OCI-LY7 (cell line): ENCODE measurements around the gene HS3ST1. TPM values are rescaled to one million over a fixed set of nuclear protein-coding genes. Genes with fewer than 3 reads are reported as not detected.

Source experiments
- BruUV-seq: library from RNA; stranded (reverse); fragments of 400-500 nt; replicated peaks from 2 replicates; lab custom pipeline; 2021; lab: Mats Ljungman, UMichigan
- CTCF ChIA-PET: fragments of 300-600 bp; sonication (Branson Sonifier 250); formaldehyde crosslinking; loops from one replicate; lab custom pipeline; 2022; ENCODE audit warnings: antibody characterized with exemption; ENCODE audit not compliant: unreplicated experiment; lab: Charles Lee
- POLR2A ChIA-PET: fragments of 300-600 bp; sonication (Branson Sonifier 250); formaldehyde crosslinking; loops from one replicate; lab custom pipeline; 2022; ENCODE audit warnings: antibody characterized with exemption; lab: Charles Lee
- DNase-seq: peaks from one replicate; pipeline ENCODE4 v3.0.0-alpha.2; 2015; ENCODE audit warnings: low spot score
- H2AFZ ChIP-seq: fragments of 200-600 bp; sonication (generic), shearing (Covaris generic); 2 replicates; pipeline ENCODE4 v1.6.1; 2014; ENCODE audit warnings: mild to moderate bottlenecking, antibody characterized with exemption, low read length, moderate library complexity
- H3K27ac ChIP-seq: fragments of 200-600 bp; sonication (generic); 2 replicates; pipeline ENCODE4 v1.5.1; 2014; ENCODE audit warnings: mixed run types, low read depth, mild to moderate bottlenecking, moderate library complexity, low read length, inconsistent platforms; ENCODE audit not compliant: poor library complexity, severe bottlenecking
- H3K36me3 ChIP-seq: fragments of 200-600 bp; sonication (generic); 2 replicates; pipeline ENCODE4 v1.6.1; 2014; ENCODE audit warnings: mild to moderate bottlenecking, antibody characterized with exemption, low read length, moderate library complexity, mixed read lengths; ENCODE audit not compliant: insufficient read depth
- H3K4me1 ChIP-seq: fragments of 200-600 bp; sonication (generic); 2 replicates; pipeline ENCODE4 v1.5.1; 2014; ENCODE audit warnings: mild to moderate bottlenecking, low read length; ENCODE audit not compliant: insufficient read depth, poor library complexity, severe bottlenecking
- H3K4me2 ChIP-seq: fragments of 200-600 bp; sonication (generic); 2 replicates; pipeline ENCODE4 v1.6.1; 2014; ENCODE audit warnings: mild to moderate bottlenecking, low read length
- H3K4me3 ChIP-seq: fragments of 200-600 bp; sonication (generic); 2 replicates; pipeline ENCODE4 v1.5.1; 2014; ENCODE audit warnings: mild to moderate bottlenecking, low read depth, low read length; ENCODE audit not compliant: poor library complexity, severe bottlenecking
- H3K79me2 ChIP-seq: fragments of 200-600 bp; sonication (generic); 2 replicates; pipeline ENCODE4 v1.6.1; 2016; ENCODE audit warnings: low read depth, mild to moderate bottlenecking, low read length, moderate library complexity, mixed read lengths; ENCODE audit not compliant: insufficient read depth
- H3K9me2 ChIP-seq: fragments of 200-600 bp; sonication (generic); 2 replicates; pipeline ENCODE4 v1.6.1; 2016; ENCODE audit warnings: mild to moderate bottlenecking, low read length, mixed read lengths; ENCODE audit not compliant: insufficient read depth
- H3K9me3 ChIP-seq: fragments of 200-600 bp; sonication (generic); 2 replicates; pipeline ENCODE4 v1.6.1; 2014; ENCODE audit warnings: mild to moderate bottlenecking, mixed run types, low read length, mixed read lengths
- H4K20me1 ChIP-seq: fragments of 200-600 bp; sonication (generic); 2 replicates; pipeline ENCODE4 v1.6.1; 2014; ENCODE audit warnings: mild to moderate bottlenecking, antibody characterized with exemption, low read length, moderate library complexity, mixed read lengths; ENCODE audit not compliant: insufficient read depth
- CTCF ChIP-seq: fragments of 200-600 bp; sonication (generic); conservative IDR thresholded peaks from 2 replicates; pipeline ENCODE4 v1.5.1; 2014; ENCODE audit warnings: mild to moderate bottlenecking, antibody characterized with exemption, low read length, moderate library complexity, mixed read lengths
- EZH2phosphoT487 ChIP-seq: fragments of 200-600 bp; sonication (generic); IDR thresholded peaks from 2 replicates; pipeline ENCODE4 v1.6.1; 2018; ENCODE audit warnings: low read depth, borderline replicate concordance, mild to moderate bottlenecking, mixed run types, antibody characterized with exemption, low read length, moderate library complexity, mixed read lengths
- intact Hi-C: fragments of 100-400 bp; cut with micrococcal nuclease; formaldehyde crosslinking; loops from one replicate; pipeline ENCODE4 v1.10.0; 2022; ENCODE audit not compliant: unreplicated experiment
- total RNA-seq, 2 experiments: library from RNA; depleted of rRNA in 1 of 2; stranded (reverse); fragments of >200 nt in 1 of 2; shearing (Covaris generic) in 1 of 2; gene quantifications; 2 replicates each; pipeline ENCODE4 v1.2.3, GENCODE V29; 2014 to 2022

The HS3ST1 gene
- total RNA-seq, 2 experiments from 2014 or later, result not detected

GRCh38 chr4:11438647-11439046 lies 10.0 kb upstream of the HS3ST1 start:
- H3K4me1 ChIP-seq, result no peaks in the 10 kb centered on the region
- BruUV-seq, result no TSS peak
- no peaks in the 10 kb centered on the region for H3K36me3 ChIP-seq
- H3K79me2 ChIP-seq, result no peaks in the 10 kb centered on the region
- no peaks in the 10 kb centered on the region for H4K20me1 ChIP-seq
- CTCF ChIA-PET, result no interaction called here
- no peak overlapping the region for H3K4me2 ChIP-seq
- no peak overlapping the region for H2AFZ ChIP-seq
- no peak for DNase-seq
- H3K9me3 ChIP-seq, result no peaks in the 10 kb centered on the region
- intact Hi-C loops, result no loop called here
- H3K4me3 ChIP-seq, result no peak overlapping the region
- POLR2A ChIA-PET, result no interaction called here
- H3K9me2 ChIP-seq, result no peaks in the 10 kb centered on the region
- no peak overlapping the region for H3K27ac ChIP-seq
- TF ChIP-seq CTCF, result no peak
- TF ChIP-seq EZH2phosphoT487, result no peak

GRCh38 chr4:11436673-11437072 lies 8.0 kb upstream of the HS3ST1 start:
- no peak overlapping the region for H3K4me2 ChIP-seq

More at GRCh38 chr4:11436673-11437072, 8.0 kb upstream of the HS3ST1 start:
- H4K20me1 ChIP-seq, result no peaks in the 10 kb centered on the region
- no peak overlapping the region for H3K27ac ChIP-seq
- no peaks in the 10 kb centered on the region for H3K79me2 ChIP-seq
- TF ChIP-seq EZH2phosphoT487, result no peak
- TF ChIP-seq CTCF, result no peak
- intact Hi-C loops, result no loop called here
- no peaks in the 10 kb centered on the region for H3K9me2 ChIP-seq
- DNase-seq, result no peak
- no peak overlapping the region for H3K4me3 ChIP-seq
- no peaks in the 10 kb centered on the region for H3K36me3 ChIP-seq
- H2AFZ ChIP-seq, result no peak overlapping the region
- no peaks in the 10 kb centered on the region for H3K9me3 ChIP-seq
- no TSS peak for BruUV-seq
- H3K4me1 ChIP-seq, result no peaks in the 10 kb centered on the region
- ChIA-PET CTCF (no interaction called here), POLR2A (no interaction called here)
